Natural killer cell (primary cell): ENCODE data around the gene RBBP8NL. TPM values are rescaled to one million over a fixed set of nuclear protein-coding genes. Genes with fewer than 3 reads are reported as not detected.

Experiments
- ATAC-seq, 3 donors: fragments of 150-1000 bp in 2 of 3; fragments of 200-7000 bp in 1 of 3; cut with Tn5 transposase; 1 replicate in 1 of 3; 2 replicates in 2 of 3; pipeline ENCODE4 v1.10.0; 2021; ENCODE audit warnings: mild to moderate bottlenecking in 2 of 3, moderate library complexity in 2 of 3
- DNase-seq, 2 donors: peaks; one replicate each; pipeline versions ENCODE4 v3.0.0 to v3.0.0-alpha.2; 2013 to 2021; ENCODE audit warnings: mixed read lengths in 1 of 2
- H3K27ac ChIP-seq: one replicate; pipeline ENCODE4 v1.5.1; 2013; ENCODE audit warnings: mild to moderate bottlenecking, low read length
- H3K27me3 ChIP-seq: one replicate; pipeline ENCODE4 v1.6.1; 2013; ENCODE audit warnings: low read length; ENCODE audit not compliant: control insufficient read depth, insufficient read depth
- H3K36me3 ChIP-seq: one replicate; pipeline ENCODE4 v1.6.1; 2013; ENCODE audit warnings: low read length; ENCODE audit not compliant: control insufficient read depth, insufficient read depth
- H3K4me1 ChIP-seq: one replicate; pipeline ENCODE4 v1.6.1; 2013; ENCODE audit warnings: low read length; ENCODE audit not compliant: control insufficient read depth, insufficient read depth
- H3K4me3 ChIP-seq: one replicate; pipeline ENCODE4 v1.5.1; 2013; ENCODE audit warnings: low read length
- H3K9me3 ChIP-seq: one replicate; pipeline ENCODE4 v1.6.1; 2013; ENCODE audit warnings: low read length; ENCODE audit not compliant: control insufficient read depth, insufficient read depth
- H3K27ac Mint-ChIP-seq, 2 donors: one replicate each; pipeline ENCODE4 v1.8.0; 2022; ENCODE audit warnings: mild to moderate bottlenecking in 2 of 2, mixed read lengths in 2 of 2, moderate library complexity in 1 of 2
- H3K27me3 Mint-ChIP-seq, 2 donors: one replicate each; pipeline ENCODE4 v1.8.0; 2022; ENCODE audit warnings: low read depth in 2 of 2, mixed read lengths in 2 of 2
- H3K36me3 Mint-ChIP-seq: one replicate; pipeline ENCODE4 v1.8.0; 2022; ENCODE audit warnings: mixed read lengths
- H3K4me1 Mint-ChIP-seq, 2 donors: one replicate each; pipeline ENCODE4 v1.8.0; 2022; ENCODE audit warnings: mixed read lengths in 2 of 2
- H3K4me3 Mint-ChIP-seq: one replicate; pipeline ENCODE4 v1.8.0; 2022; ENCODE audit warnings: mild to moderate bottlenecking, moderate library complexity, mixed read lengths
- H3K9me3 Mint-ChIP-seq, 2 donors: one replicate each; pipeline ENCODE4 v1.8.0; 2022; ENCODE audit warnings: mixed read lengths in 2 of 2
- WGBS: methylation state at CpG from one replicate; pipeline ENCODE4 v1.1.7; 2013; ENCODE audit warnings: missing lambda C conversion rate; ENCODE audit not compliant: insufficient coverage; 5-methylcytosine and 5-hydroxymethylcytosine counted together
- intact Hi-C: fragments of 100-400 bp; cut with micrococcal nuclease; formaldehyde crosslinking; loops from one replicate; pipeline ENCODE4 v1.14.2; 2022
- total RNA-seq, 4 donors: library from RNA; stranded (reverse); fragments of 120-200 nt in 1 of 4; gene quantifications; one replicate each; pipeline versions ENCODE4 v1.2.3 to v1.2.4, GENCODE V29; 2013 to 2022
- TF ChIP-seq, protein P1 (sequence below): fragments of 200-600 bp; IDR thresholded peaks from one replicate; pipeline ENCODE4 v1.8.0; 2022; ENCODE audit warnings: antibody characterized with exemption

Gene RBBP8NL
- total RNA-seq, 3 donors from 2014 or later (not counting 1 experiment from before 2014, with no cell fraction given) = not detected

GRCh38 chr20:62461157-62461556 lies 33.8 kb upstream of the RBBP8NL start:
- no peak overlapping the region for H3K27ac ChIP-seq
- Mint-ChIP-seq H3K27ac (no peak overlapping the region), H3K4me3 (no peak overlapping the region), H3K36me3 (no peaks in the 10 kb centered on the region), H3K27me3 (peaks cover 0 to 4% of the 10 kb centered on the region in 2 donors), H3K9me3 (no peaks in the 10 kb centered on the region), H3K4me1 (no peaks in the 10 kb centered on the region)
- WGBS = 63% methylated on average over 10 of the region's 10 CpGs
- no peaks in the 10 kb centered on the region for H3K36me3 ChIP-seq
- TF ChIP-seq, protein P1, sequence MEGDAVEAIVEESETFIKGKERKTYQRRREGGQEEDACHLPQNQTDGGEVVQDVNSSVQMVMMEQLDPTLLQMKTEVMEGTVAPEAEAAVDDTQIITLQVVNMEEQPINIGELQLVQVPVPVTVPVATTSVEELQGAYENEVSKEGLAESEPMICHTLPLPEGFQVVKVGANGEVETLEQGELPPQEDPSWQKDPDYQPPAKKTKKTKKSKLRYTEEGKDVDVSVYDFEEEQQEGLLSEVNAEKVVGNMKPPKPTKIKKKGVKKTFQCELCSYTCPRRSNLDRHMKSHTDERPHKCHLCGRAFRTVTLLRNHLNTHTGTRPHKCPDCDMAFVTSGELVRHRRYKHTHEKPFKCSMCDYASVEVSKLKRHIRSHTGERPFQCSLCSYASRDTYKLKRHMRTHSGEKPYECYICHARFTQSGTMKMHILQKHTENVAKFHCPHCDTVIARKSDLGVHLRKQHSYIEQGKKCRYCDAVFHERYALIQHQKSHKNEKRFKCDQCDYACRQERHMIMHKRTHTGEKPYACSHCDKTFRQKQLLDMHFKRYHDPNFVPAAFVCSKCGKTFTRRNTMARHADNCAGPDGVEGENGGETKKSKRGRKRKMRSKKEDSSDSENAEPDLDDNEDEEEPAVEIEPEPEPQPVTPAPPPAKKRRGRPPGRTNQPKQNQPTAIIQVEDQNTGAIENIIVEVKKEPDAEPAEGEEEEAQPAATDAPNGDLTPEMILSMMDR = no peak
- no peak for DNase-seq
- ATAC-seq = no peak
- H3K9me3 ChIP-seq = no peaks in the 10 kb centered on the region
- H3K4me1 ChIP-seq = no peaks in the 10 kb centered on the region
- intact Hi-C loops = no loop called here
- no peak overlapping the region for H3K4me3 ChIP-seq
- no peaks in the 10 kb centered on the region for H3K27me3 ChIP-seq

GRCh38 chr20:62460678-62461077 lies 33.3 kb upstream of the RBBP8NL start:
- intact Hi-C loops = no loop called here
- no peaks in the 10 kb centered on the region for H3K36me3 ChIP-seq
- no peaks in the 10 kb centered on the region for H3K9me3 ChIP-seq
- H3K4me3 ChIP-seq = no peak overlapping the region
- no peak overlapping the region for H3K27ac ChIP-seq
- DNase-seq (no peak), ATAC-seq (no peak)
- no peaks in the 10 kb centered on the region for H3K27me3 ChIP-seq
- TF ChIP-seq, protein P1 = no peak
- Mint-ChIP-seq H3K9me3 (no peaks in the 10 kb centered on the region), H3K27me3 (peaks cover 0 to 5% of the 10 kb centered on the region in 2 donors), H3K4me3 (no peak overlapping the region), H3K27ac (no peak overlapping the region), H3K4me1 (no peaks in the 10 kb centered on the region), H3K36me3 (no peaks in the 10 kb centered on the region)
- 80% methylated on average over 15 of the region's 15 CpGs for WGBS
- H3K4me1 ChIP-seq = no peaks in the 10 kb centered on the region

DNA sequence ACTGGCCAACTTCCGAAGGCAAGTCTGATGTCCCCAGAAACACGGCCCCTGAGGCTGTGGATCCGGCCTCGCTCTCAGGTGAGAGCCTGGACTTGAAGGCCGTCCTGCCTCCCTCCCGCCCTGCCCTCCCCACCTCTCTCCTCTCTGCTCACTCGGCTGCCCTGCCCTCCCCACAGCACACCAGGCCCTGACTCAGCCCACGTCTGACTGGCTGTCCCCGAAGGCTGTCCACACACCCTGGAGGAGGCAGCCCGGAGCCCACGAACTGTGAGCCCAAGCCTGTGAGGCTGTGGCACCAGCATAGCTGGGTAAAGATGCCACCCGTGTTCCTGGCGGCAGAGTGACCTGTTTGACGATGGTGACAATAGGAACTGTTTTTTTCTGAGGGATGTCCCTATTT lies 32.1 kb upstream of the RBBP8NL start:
- Mint-ChIP-seq H3K36me3 (no peaks in the 10 kb centered on the region), H3K27ac (no peak overlapping the region), H3K27me3 (peaks cover 0 to 5% of the 10 kb centered on the region in 2 donors), H3K4me1 (no peaks in the 10 kb centered on the region), H3K9me3 (no peaks in the 10 kb centered on the region), H3K4me3 (no peak overlapping the region)
- Histone ChIP-seq H3K9me3 (no peaks in the 10 kb centered on the region), H3K4me3 (no peak overlapping the region), H3K27me3 (no peaks in the 10 kb centered on the region), H3K4me1 (no peaks in the 10 kb centered on the region), H3K36me3 (no peaks in the 10 kb centered on the region), H3K27ac (no peak overlapping the region)
- ATAC-seq (no peak), DNase-seq (no peak)
- intact Hi-C loops = no loop called here
- 73% methylated on average over 14 of the region's 14 CpGs for WGBS
- TF ChIP-seq, protein P1 = no peak
